ENCODE data around the gene KIAA1671.

GRCh38 chr22:25070956-25071355, 118.4 kb downstream of the KIAA1671 start:
- TF ChIP-seq CTCF (conservative IDR thresholded peaks at IDR 0.05; ENCODE audit: low read length) = no peak
- no peak for TF ChIP-seq EZH2phosphoT487 (IDR thresholded peaks at IDR 0.05; ENCODE audit: borderline replicate concordance)

All from Loucy (cell line).